ENCODE data around the gene ZNF579.
"Not testable (repeated sequence)": the region's sequence is repeated elsewhere in the genome, so short reads cannot be mapped to it uniquely, and the experiment has no call there.

The ZNF579 gene

GRCh38 chr19:55538132-55538531 is 42.5 kb downstream of the ZNF579 start:
- DNase-seq, result no peak

DNA sequence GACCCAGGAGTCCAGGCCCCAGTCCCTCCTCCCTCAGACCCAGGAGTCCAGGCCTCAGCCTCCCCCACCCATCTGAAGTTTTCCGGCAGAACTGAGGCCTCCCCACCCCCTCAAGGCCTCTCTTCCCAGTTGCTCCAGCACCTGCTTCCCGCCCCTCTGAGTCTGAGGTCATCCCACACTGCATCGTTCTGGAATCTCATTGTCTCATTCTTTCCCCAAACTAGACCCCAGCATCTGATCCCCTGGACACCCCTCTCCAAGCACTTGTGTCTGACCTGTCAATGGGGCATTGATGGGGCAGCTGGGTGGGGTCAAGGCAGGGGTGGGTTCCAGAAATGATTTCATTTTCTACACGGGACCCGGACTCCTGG is 42.9 kb downstream of the ZNF579 start:
- DNase-seq, result no peak

DNA sequence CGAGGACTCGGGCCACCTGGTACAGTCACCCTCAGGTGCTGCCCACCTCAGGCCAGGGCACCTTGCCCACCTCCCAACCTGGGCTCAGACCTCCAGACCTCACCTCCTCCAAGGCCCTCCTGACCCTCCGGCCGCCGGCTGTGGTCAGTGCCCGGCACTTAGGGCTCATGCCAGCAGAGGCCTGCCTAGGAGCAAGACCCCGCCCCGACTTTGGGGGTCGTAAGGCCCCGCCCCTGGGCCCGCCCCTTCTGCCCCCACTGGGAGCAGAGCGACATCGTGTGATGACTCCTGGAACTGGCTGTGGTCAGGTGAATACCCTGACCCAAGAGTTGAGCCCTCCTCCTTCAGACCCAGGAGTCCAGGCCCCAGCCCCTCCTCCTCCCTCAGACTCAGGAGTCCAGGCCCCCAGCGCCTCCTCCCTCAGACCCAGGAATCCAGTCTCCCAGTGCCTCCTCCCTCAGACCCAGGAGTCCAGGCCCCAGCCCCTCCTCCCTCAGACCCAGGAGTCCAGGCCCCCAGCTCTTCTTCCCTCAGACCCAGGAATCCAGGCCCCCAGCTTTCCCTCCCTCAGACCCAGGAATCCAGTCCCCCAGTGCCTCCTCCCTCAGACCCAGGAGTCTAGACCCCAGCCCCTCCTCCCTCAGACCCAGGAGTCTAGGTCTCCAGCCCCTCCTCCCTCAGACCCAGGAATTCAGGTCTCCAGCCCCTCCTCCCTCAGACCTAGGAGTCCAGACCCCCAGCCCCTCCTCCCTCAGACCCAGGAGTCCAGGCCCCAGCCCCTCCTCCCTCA is 43.5 kb downstream of the ZNF579 start, which contains the start of gene SBK2:
SBK2 (minus strand) TSS at position 183 of the 790 bp plus-strand sequence. CDS start 839 bp downstream, outside the sequence.
- no peak for DNase-seq

GRCh38 chr19:55536366-55536765 is 44.3 kb downstream of the ZNF579 start:
- DNase-seq, result no peak

GRCh38 chr19:55535965-55536350 is 44.7 kb downstream of the ZNF579 start:
- no peak for DNase-seq

- no peak for DNase-seq
Observed at GRCh38 chr19:55535173-55535964, 45.3 kb downstream of the ZNF579 start.

GRCh38 chr19:55534280-55534679 is 46.4 kb downstream of the ZNF579 start:
- not testable (repeated sequence) for DNase-seq

DNA sequence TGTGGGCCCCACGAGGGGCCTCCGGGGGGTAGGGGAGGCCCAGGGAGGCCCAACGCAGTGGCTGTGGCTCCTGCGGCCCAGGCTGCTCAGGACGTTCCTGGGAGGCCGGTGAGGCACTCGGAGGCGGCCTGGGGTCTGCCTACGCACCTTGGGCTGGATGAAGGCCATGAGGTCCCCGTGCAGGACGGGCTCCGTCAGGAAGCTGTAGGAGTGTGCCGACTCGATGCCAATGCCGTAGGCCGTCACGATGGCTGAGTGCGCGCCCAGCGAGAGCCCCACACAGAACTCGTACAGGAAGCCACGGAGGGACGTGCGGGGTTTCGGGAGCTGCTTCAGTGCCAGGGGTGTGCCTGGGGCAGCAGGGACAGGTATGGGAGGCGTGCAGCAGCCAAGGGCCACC is 49.7 kb downstream of the ZNF579 start:
- no peak for DNase-seq

GRCh38 chr19:55529636-55530234 is 50.9 kb downstream of the ZNF579 start:
- no peak for DNase-seq

DNA sequence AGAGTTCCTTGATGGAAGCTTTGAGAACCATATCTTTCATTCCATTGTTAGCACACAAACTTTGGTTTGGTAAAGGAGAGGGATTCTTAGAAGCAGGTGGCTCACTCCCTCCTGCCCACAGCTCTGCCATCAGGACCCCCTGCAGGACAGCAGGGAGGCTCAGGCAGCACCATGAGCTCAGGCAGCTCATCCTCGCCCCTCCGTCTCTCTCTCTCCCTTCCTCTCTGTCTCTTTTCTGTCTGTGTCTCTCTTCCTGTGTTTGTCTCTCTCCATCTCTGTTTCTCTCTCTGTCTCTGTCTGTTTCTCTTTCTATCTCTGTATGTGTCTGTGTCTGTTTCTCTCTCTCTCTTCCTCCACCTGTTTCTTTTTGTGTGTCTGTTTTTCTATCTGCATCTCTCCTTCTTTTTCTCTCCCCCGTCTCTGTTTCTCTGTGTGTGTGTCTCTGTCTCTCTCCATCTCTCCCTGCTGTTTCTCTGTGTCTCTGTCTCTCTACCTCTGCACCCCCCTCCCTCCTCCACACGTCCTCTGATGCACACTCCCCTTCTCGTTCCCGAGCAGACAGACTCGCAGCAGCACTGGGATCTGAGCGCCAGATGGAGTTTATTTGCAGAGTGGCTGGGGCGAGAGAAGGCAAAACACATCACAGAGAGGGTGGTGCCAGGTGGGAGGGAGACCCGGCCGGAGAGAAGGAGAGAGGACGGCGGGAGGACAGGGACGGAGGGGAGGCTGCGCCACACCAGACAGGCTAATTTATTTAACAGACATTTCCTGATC is 52.4 kb downstream of the ZNF579 start:
- no peak for DNase-seq

GRCh38 chr19:55527197-55528029 is 53.2 kb downstream of the ZNF579 start:
- no peak for DNase-seq

All from stimulated activated naive CD4-positive, alpha-beta T cell (primary cell).